DND-41 (cell line): Measurements from ENCODE around the gene RYR2.

ENCODE experiments used
- CTCF ChIP-seq: IDR thresholded peaks from 2 replicates; pipeline ENCODE4 v1.5.1; 2012; ENCODE audit warnings: borderline replicate concordance, low read length, moderate library complexity, mild to moderate bottlenecking; ENCODE audit not compliant: poor library complexity, severe bottlenecking; ENCODE audit errors: extremely low read depth
- EZH2 ChIP-seq: IDR thresholded peaks from 3 replicates; pipeline ENCODE4 v1.6.1; 2012; ENCODE audit warnings: borderline replicate concordance, low read depth, mild to moderate bottlenecking, moderate library complexity, low read length, inconsistent platforms; ENCODE audit not compliant: severe bottlenecking

DNA sequence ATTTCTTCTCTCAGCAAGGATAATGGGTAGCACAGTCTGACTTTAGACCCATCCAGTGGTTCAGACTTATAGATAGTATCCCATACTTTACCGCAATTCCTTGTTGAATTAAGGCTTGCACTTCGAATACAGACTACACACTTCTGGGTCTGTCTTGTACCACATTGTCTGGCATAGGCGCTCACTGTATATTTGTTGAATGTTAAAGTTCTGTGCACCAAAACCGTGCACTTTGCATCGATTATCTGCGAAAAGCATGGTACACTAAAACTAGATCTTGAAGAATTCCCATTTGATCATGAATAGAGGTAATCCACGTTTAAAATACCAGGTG, 556 bp upstream of the RYR2 start:
- TF ChIP-seq CTCF (no peak), EZH2 (no peak)
